Peyer's patch (tissue), 4 donors: ENCODE results near the gene AMDHD2.
"Not testable (repeated sequence)": the region's sequence is repeated elsewhere in the genome, so short reads cannot be mapped to it uniquely, and the experiment has no call there.

Experiments used
- CTCF ChIP-seq, 6 experiments: fragments of 450-650 bp in 4 of 6; fragments of 200-600 bp in 2 of 6; sonication (generic) in 1 of 6; IDR thresholded peaks; one replicate each; pipeline ENCODE4 v1.5.1; 2017 to 2019; ENCODE audit warnings: antibody characterized with exemption in 6 of 6, mild to moderate bottlenecking in 3 of 6, moderate library complexity in 1 of 6
- POLR2A ChIP-seq, 2 donors: fragments of 450-650 bp; IDR thresholded peaks; one replicate each; pipeline ENCODE4 v1.5.1; 2017; ENCODE audit warnings: antibody characterized with exemption in 2 of 2, mild to moderate bottlenecking in 2 of 2, moderate library complexity in 2 of 2

GRCh38 chr16:2550283-2550878 lies 30.2 kb downstream of the AMDHD2 start:
- not testable (repeated sequence) for TF ChIP-seq CTCF, POLR2A (IDR thresholded peaks at IDR 0.05)
